GM21528 (cell line): ENCODE data around the gene IGF1R.

Experiments used
- ATAC-seq: cut with Tn5 transposase; IDR thresholded peaks from one replicate; pipeline ENCODE4 v1.9.1; 2021; ENCODE audit warnings: mild to moderate bottlenecking, moderate library complexity; ENCODE audit not compliant: unreplicated experiment, low FRiP score

Gene IGF1R

DNA sequence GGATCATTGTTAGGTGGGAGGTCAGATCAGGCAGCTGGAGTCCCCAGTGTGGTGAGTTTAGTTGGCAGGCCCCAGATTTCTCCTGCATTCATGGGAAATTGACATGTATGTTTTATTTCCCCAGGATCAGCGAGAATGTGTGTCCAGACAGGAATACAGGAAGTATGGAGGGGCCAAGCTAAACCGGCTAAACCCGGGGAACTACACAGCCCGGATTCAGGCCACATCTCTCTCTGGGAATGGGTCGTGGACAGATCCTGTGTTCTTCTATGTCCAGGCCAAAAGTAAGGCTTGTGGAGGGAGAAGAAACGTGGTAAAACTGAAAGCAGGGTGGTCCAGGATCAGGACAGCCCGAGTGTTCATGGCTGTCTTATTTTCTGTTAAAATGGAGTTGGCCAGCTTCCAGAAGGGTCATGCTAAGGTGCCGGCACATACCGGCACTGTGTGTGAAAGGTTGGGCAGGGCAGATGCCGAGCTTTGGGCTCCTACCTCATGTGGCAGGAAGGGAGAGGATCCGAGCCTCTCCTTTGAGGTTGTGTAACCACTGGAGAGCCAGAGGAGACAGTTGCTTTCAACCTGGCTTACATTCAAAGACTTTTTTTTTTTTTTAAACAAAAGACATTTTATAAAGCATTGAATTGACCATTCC, 276.2 kb downstream of the IGF1R start:
- ATAC-seq: no peak

DNA sequence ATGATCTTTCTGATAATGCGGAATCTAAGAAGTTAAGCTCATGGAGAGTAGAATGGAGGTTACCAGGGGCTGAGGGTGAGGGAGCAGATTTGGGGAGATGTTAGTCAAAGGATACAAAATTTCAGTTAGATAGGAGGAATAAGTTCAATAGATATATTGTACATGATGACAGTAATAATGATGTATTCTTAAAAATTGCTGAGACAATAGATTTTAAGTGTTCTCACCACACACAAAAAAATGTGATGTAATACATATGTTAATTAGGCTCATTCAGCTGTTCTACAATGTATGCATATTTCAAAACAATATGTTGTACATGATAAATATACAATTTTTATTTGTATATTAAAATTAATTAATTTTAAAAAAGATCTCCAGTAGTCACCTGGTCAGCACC, 277.9 kb downstream of the IGF1R start:
- ATAC-seq: no peak

DNA sequence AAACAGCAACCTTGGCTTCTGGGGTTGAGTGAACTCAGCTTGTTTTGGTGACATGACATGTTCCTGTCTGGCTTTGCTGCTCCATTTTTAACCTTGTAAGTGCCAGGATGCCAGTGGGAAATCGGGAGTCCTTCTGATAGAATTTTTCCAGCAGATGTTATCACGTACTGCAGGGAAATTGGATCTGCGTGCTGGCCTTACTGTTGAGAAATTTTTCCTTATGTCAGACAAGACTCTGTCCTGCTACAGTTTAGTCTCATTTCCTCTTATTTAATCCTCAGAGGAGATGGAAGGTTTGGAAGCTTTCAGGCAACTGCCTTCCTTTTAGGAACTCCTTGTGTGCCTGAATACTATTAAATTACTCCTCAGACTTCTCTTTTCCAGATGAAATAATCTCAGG, 278.7 kb downstream of the IGF1R start:
- no peak for ATAC-seq

DNA sequence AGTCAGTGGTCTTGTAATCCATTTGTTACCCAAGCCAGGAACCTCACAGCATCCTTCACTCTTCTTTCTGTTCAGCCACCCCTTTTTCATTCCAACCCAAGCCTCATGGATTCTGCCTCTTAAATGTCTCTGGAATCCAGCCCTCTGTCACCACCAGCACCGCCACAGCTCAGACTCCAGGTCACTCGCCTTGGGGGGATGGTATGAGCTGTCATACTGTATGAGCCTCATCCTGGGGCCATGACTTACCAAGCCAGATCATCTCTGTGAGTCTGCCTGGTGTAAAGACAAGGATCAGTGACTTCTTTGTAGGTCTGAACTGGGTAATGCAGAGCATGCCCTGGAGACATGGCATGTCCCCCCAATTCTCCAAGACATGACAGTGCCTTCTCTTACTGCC, 279.7 kb downstream of the IGF1R start:
- no peak for ATAC-seq

DNA sequence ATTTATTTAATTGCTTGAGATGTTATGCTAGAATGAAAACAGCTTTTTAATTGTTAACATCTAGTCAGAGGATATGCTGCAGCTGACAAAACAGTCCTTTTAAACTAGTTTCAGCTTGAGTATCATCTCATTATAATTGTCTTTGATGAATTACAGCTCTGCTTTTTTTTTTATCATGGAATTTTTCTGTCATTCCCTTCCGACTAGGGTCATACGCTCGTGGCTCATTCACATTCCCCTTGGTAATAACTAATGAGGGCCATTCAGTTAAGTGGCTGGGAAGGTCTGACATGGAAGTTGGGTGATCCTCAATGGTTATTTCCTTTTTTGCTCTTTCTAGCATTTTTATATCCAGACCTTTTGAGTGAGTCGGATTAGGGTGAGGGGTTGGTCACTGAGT, 282.2 kb downstream of the IGF1R start:
- ATAC-seq: no peak

DNA sequence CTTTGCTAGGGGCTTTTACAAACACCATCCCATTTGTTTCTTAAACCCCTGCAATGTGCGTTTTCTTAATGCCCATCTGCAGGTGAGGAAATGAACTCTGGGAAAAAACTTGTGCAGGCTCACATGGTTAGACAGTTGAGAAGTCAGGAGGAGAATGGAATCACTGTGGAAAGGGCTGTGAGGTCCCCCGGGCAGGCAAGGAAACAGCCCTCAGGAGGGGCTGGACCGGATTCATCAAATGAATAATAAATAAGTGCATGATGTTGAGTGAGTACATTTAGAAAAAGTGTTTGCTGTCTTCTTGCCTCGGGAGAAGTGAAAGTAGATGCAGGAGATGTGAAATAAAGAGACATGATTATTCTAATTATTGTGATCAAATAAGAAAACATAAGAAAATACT, 282.7 kb downstream of the IGF1R start:
- no peak for ATAC-seq

DNA sequence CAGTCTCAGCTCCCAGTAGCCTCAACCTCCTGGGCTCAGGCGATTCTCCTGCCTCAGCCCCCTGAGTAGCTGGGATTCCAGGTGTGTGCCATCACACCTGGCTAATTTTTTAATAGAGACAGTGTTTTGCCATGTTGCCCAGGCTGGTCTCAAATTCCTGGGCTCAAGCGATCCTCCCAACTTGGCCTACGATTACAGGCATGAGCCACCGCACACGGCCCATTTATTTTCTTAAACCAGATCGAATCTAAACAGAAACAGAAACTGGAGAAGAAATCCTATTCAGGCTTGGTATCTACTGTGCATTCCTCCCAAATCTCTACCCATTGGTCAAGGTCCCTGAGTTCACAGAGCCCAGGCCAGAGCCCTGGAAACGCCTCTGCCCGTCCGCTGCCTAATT, 285.1 kb downstream of the IGF1R start:
- no peak for ATAC-seq

DNA sequence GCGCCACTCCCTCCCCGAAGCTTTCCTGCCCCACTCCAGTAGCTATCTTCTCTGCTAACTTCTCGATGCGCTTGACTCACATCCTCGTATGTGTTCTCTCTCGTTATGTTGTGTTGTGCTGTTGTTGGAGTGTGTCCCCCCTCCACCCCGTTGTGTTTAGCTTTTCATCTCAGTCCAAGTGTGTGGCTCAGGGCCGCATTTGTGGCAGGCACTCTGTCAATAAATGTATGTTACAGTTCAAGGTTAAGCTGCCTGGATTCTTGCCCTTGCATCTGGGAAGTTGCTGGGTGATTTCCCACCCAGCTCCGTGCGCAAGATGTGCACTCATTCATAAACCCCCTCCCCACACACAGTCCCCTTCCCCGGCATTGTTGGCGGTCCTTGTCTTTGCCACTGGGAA, 287.4 kb downstream of the IGF1R start:
- ATAC-seq: no peak

DNA sequence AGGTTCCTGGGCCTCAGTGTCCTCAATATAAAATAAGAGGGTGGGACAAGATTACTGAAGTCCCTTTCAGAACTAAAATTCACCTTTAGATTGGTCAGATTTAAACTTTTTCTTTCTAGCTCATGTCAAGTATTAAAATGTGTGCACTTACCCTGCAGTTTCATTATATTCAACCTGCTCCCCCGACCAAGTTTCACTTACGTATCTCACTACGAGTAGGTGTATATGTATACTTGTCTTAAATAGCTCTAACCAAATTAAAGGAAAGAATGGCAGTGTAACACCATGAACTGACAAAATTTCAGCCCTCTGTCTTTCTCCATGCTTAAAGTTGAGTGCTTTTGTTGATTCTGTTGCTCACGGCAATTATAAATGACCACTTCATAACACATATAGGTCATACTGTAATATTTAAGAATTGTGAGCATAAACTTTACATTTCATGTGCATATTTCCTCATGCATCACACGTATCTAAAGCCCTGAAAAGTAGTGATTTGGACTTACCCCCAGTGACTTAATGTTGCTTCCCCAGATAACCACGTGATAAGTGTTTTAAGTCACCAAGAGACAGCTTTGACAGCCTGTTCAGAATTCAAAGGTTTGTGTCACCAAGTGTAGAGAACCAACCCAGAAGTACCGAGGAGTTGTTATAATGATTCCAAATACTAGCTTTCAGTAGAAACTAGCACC, 289.2 kb downstream of the IGF1R start:
- ATAC-seq: peak; percentile 79

DNA sequence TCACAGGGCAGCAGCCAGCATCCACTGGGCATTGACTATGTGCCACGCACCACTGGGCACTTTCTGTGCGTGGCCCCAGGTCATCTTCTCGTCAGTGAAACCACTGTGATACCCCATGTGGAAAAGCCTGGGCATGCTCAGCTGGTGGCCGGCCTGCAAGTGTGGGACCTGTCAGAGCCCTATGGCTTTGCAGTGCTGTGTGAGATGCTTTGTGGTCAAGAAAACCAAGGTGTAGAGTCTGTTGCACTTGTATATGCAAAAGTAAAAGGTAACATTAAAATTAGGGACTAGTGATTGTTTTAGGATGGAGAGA, 289.7 kb downstream of the IGF1R start:
- ATAC-seq: peak; percentile 16

DNA sequence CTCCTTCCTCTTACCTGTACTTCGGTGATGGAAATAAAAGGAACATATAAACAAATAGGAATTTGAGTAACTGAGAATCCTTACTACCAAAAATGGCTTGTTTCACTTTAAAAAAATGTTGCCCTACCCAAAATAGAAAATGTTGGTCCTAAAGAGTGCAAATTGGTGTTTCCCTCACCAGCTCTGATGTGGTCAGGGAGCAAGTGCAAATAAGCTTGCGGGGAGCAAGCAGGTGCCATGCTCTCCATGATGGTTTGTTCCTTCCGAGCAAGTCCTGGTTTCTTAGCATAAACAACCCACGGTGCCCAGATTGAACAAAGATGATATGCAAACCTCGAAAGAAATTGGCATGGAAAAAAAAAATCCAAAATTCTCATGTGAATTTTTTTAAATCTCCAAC, 290.5 kb downstream of the IGF1R start:
- ATAC-seq: no peak

DNA sequence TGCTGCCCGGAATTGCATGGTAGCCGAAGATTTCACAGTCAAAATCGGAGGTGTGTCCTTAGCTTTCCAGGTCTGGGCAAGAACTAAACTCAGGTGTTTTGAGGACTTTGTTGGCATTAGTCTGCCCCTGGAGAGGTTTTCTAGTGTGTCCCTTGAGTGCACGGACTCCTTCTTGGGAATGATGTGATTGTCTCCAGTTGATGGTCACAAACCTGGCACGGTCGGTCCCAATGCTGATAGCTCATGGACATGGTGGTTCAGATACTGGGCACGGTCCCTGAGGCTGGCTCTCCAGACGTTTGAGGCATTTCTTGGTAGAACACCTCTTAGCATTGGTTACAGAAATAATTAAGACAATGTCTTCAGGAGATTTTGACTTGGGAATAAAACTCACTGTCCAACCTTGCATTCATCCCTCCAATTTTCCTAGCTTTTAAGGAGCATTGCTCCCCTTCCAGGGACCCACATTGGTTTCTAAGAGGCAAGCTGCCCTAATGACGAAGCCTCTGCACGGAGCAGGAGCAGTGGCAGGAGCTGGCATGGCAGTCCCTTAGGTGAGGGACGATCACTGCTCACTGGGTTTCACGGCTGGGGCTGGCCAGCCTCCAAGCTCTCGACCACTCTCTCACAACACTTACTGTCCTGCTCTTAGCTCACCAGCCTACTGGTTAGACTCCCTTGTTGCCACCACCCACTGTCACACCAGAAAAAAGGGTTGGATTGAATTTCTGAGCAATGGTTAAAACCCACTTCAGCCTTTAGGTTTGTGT, 291.2 kb downstream of the IGF1R start:
- no peak for ATAC-seq

DNA sequence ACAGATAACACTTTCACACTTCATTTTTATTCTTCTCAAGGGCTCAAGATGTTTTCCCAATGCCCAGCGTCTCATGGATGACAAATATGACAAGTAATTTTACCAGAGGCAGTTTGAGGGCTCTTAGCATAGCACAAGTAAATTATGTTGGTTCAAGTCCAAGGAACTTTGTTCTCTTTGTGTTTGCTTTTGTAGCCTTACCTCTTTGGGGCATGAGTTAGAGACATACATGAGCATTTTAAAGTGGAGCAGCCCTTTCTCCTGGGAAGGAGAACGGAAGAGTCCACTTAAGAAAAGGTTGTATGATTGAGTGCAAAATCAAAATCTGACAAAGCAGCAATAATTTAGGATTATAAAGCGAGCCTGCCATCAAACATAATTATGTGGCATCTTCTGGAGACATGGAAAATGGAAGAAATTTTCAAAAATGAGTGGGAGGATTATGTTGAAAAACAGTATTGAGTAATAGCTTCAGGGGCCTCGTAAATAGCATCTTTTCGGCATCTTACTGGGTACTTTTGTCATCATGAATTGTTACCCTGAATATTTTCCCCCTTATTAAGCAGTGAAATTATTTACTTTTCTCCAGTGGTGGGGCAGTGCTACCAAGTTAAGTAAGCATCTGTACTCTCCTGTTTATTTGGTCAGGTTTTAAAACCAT, 293.4 kb downstream of the IGF1R start:
- ATAC-seq: no peak

DNA sequence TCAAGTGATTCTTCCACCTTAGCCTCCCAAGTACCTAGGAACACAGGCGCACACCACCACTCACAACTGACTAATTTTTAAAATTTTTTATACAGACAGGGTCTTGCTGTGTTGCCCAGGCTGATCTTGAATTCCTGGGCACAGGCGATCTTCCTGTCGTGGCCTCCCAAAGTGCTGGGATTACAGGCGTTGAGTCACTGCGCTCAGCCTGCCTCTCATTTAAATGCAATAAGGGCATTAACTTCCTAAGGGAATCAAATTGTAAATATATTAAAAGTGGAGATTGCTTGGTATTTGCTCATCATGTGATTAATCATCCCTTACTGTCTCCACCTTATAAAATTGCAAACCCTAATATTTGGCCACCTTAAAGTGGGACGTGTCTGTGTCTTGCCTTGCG, 294.1 kb downstream of the IGF1R start:
- no peak for ATAC-seq

DNA sequence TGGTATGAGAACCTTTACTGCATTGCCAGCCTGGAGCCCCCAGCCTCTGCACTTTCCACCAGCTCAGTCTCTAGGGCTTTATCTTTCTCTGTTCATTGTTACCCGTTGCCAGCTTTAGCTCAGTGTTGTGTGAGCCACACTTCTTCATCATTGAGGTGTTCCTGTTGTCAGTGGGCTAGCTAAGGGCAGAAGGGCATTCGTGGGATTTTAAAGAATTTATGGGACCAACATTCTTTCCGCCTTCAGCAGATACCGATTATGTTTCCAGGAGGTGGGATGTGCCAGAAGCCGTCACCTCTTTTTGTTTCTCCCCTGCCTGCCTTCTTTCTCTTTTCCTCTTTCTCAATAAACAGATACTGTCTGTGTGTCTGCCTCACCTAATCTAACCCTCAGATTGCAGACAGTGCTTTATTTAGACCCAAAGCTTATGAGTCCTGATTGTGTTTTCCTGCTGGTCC, 294.7 kb downstream of the IGF1R start:
- no peak for ATAC-seq

DNA sequence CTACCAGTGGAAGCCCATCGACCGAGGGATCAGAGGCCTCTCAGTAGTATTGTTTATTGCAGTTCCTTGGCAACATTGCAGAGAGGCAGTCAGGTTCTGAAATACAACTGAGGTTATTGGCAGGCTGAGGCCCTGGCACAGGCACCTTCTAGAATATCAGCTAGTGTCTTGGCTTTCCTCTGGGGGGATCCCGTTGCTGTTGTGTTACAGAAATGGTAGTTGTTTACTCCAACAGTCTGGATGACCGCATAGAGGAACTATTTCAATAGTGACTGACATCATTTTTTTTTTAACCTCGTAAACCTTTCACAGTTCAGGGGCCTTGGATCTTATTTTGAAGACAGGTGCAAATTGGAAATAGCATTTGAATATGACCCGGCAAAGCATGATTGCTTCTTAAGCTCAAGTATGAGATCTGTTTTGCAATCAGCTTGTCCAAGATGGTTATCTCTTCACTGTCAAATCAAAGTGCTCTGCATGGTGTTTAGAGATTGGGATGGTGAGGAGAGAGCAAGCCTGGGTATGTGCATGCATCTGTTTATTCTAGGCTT, 295.3 kb downstream of the IGF1R start:
- no peak for ATAC-seq

DNA sequence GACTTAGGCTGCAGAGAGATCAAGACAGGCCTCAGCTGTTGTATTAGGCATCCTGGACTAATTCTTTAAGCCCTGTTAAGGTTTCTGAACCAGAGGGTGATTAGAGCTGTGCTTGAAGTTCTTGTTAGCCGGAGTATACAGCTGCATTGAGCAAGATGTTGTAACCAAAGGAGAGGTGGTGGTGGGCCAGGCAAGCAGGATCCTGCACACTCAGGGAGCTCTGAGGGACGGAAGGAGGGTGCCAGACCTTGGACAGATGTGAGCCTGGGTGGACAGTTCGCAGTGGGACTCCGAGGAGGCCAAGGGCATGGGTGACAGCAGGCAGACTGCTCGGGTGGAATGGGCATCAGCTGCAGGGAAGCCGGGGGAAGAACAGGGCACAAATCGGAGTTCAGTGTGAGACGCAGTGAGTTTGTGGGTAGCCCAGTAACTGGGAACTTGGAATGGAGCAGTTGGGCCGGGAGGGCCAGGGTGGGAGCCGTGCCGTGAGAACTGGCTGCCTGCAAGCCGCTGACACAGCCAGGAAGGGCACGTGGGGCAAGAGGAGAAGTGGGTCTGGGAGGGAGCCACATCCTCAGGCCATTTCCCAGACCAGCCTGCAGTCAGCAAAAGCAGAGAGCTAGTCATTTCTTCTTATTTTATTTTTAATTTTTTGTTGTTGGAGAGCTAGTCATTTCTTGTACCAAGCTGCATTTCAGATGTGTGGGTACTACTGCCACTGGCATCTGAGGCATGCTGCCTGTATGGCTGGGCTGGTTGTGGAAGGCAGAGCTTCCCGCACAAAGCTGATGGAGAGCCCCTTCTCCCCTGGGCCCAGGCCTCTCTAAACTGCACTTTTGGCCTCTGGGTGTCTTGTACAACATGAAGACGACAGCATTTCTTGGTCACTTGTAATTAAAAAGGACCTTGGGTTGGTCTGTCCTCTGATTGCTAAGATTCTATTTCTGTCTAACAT, 298.2 kb downstream of the IGF1R start:
- ATAC-seq: no peak

DNA sequence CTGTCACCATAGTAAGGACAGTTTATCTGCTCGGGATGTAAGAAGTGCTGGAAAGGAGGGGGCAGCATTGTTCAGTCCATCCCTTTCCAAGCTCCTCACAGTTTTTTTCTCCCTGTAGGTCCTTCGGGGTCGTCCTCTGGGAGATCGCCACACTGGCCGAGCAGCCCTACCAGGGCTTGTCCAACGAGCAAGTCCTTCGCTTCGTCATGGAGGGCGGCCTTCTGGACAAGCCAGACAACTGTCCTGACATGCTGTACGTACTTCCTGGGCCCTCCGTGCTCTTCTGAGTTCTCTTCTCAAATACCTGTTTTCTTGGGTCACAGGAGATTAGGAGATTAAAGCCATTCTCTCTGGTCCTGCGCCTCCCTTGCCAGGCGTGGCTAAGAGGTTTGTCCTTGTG, 300.1 kb downstream of the IGF1R start:
- no peak for ATAC-seq

DNA sequence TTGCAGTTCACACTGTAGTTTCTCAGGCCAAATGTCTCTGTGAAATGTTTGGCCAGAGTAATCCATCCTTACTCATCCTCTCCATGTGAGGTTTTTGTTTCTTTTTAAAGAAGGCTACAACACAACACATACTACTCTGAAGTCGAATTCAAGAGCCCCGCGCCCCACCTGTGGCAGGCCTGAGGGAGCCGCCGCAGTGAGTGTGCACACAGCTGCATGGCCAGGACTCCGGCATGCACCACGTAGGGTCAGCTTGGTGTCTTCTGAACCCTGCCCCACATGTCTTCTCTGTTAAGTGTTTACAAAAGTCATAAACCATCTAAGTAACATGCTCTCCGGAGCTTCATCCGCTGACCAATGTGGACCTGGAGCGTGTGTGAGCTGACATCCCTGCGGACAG, 300.6 kb downstream of the IGF1R start:
- no peak for ATAC-seq

DNA sequence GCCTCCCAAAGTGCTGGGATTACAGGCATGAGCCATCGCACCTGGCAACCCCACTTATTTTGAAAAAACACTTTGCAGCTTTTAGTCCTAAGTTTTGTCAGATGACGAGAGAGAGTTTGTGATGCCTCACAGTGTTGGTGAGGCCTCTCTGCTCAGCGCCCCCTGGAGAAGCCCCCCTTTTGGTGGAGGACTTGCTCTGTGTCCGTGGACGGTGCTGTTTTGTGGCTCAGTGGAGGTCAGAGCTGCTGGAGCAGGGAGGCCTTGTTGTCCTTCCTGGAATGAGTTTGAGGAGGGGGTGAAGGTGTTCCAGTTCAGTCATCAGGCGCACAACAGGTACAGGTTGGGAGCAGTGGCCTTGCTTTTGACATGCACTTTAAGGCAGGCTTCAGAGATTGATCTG, 301.3 kb downstream of the IGF1R start:
- ATAC-seq: no peak
